GM21423 (cell line): Measurements from ENCODE around the gene TFPT.

Experiments
- ATAC-seq: cut with Tn5 transposase; IDR thresholded peaks from one replicate; pipeline ENCODE4 v1.9.1; 2021; ENCODE audit warnings: mild to moderate bottlenecking, moderate library complexity; ENCODE audit not compliant: unreplicated experiment

Gene TFPT

GRCh38 chr19:54149021-54149812 is 33.8 kb upstream of the TFPT start:
- ATAC-seq: no peak

- ATAC-seq: no peak
These were observed 32.7 kb upstream of the TFPT start for GRCh38 chr19:54148158-54148557.

- no peak for ATAC-seq
These were observed 32.2 kb upstream of the TFPT start for GRCh38 chr19:54147676-54148075.

- no peak for ATAC-seq
These were observed 30.2 kb upstream of the TFPT start for GRCh38 chr19:54145541-54146158.

- ATAC-seq: no peak
These were observed 26.8 kb upstream of the TFPT start for GRCh38 chr19:54142166-54142780.

- ATAC-seq: no peak
These were observed 25.9 kb upstream of the TFPT start for GRCh38 chr19:54141356-54141755.

- no peak for ATAC-seq
These were observed 23.2 kb upstream of the TFPT start for GRCh38 chr19:54138489-54139256.

- ATAC-seq: no peak
These were observed 22.4 kb upstream of the TFPT start, which contains the start of gene CNOT3 for GRCh38 chr19:54137699-54138488. Gene CNOT3 (plus strand): TSS chr19:54137762. CDS start chr19:54142979, 5,217 bp downstream.

GRCh38 chr19:54136864-54137698 is 21.6 kb upstream of the TFPT start:
- peak; percentile 78 for ATAC-seq

GRCh38 chr19:54136086-54136863 is 20.8 kb upstream of the TFPT start:
- ATAC-seq: peak; percentile 0

- no peak for ATAC-seq
These were observed 18.6 kb upstream of the TFPT start for GRCh38 chr19:54133957-54134590.

GRCh38 chr19:54133312-54133956 is 18.0 kb upstream of the TFPT start:
- no peak for ATAC-seq

GRCh38 chr19:54129617-54129996 is 14.2 kb upstream of the TFPT start:
- no peak for ATAC-seq

- no peak for ATAC-seq
These were observed 13.5 kb upstream of the TFPT start for GRCh38 chr19:54128796-54129616.

GRCh38 chr19:54128441-54128725 is 12.9 kb upstream of the TFPT start:
- no peak for ATAC-seq

GRCh38 chr19:54127688-54128440 is 12.4 kb upstream of the TFPT start:
- ATAC-seq: no peak

GRCh38 chr19:54125713-54126112 is 10.3 kb upstream of the TFPT start:
- ATAC-seq: no peak
